Neural cell (in vitro differentiated cells): ENCODE measurements around the gene CMC1. TPM values are rescaled to one million over a fixed set of nuclear protein-coding genes. Genes with fewer than 3 reads are reported as not detected.
A peak's percentile ranks its signal among the peaks of the same experiment; 100 is the strongest.

ENCODE experiments used
- H2AFZ ChIP-seq: fragments of 200-600, 300-800 bp; sonication (generic), shearing (Covaris generic); 2 replicates; pipeline ENCODE4 v1.6.0; 2014; ENCODE audit warnings: low read depth, mild to moderate bottlenecking, antibody characterized with exemption, low read length, moderate library complexity
- H3F3A ChIP-seq: fragments of 200-600 bp; shearing (Covaris generic); 2 replicates; pipeline ENCODE4 v1.6.1; 2016; ENCODE audit warnings: mild to moderate bottlenecking, moderate library complexity, mixed read lengths, antibody characterized with exemption, low read length; ENCODE audit not compliant: insufficient read depth, poor library complexity, severe bottlenecking
- H3K27ac ChIP-seq: fragments of 200-600, 300-800 bp; sonication (generic), shearing (Covaris generic); 2 replicates; pipeline ENCODE4 v1.5.1; 2014; ENCODE audit warnings: mild to moderate bottlenecking, low read length, moderate library complexity
- H3K27me3 ChIP-seq: fragments of 300-800, 200-600 bp; sonication (generic), shearing (Covaris generic); 2 replicates; pipeline ENCODE4 v1.6.0; 2014; ENCODE audit warnings: mild to moderate bottlenecking, low read depth, low read length, moderate library complexity; ENCODE audit not compliant: insufficient read depth
- H3K36me3 ChIP-seq: fragments of 300-800, 200-600 bp; sonication (generic), shearing (Covaris generic); 2 replicates; pipeline ENCODE4 v1.5.1; 2014; ENCODE audit warnings: mild to moderate bottlenecking, antibody characterized with exemption, low read length, moderate library complexity; ENCODE audit not compliant: insufficient read depth
- H3K4me2 ChIP-seq: fragments of 300-800, 200-600 bp; sonication (generic), shearing (Covaris generic); 2 replicates; pipeline ENCODE4 v1.6.0; 2014; ENCODE audit warnings: mild to moderate bottlenecking, low read length
- H3K4me3 ChIP-seq: fragments of 300-800, 200-600 bp; sonication (generic), shearing (Covaris generic); 2 replicates; pipeline ENCODE4 v1.5.1; 2014; ENCODE audit warnings: mild to moderate bottlenecking, low read length, moderate library complexity
- H3K79me2 ChIP-seq: fragments of 200-600 bp; shearing (Covaris generic); replicated peaks from 2 replicates; pipeline ENCODE4 v1.6.0; 2014; ENCODE audit warnings: mild to moderate bottlenecking, low read length, moderate library complexity; ENCODE audit not compliant: insufficient read depth
- H3K9ac ChIP-seq: fragments of 300-800, 200-600 bp; sonication (generic), shearing (Covaris generic); 2 replicates; pipeline ENCODE4 v1.6.1; 2016; ENCODE audit warnings: mild to moderate bottlenecking, low read length, mixed read lengths
- H3K9me2 ChIP-seq: fragments of 200-600 bp; shearing (Covaris generic); 2 replicates; pipeline ENCODE4 v1.6.1; 2016; ENCODE audit warnings: mild to moderate bottlenecking, low read length, mixed read lengths; ENCODE audit not compliant: insufficient read depth
- H3K9me3 ChIP-seq: fragments of 200-600, 300-800 bp; sonication (generic), shearing (Covaris generic); 2 replicates; pipeline ENCODE4 v1.6.1; 2016; ENCODE audit warnings: mild to moderate bottlenecking, mixed run types, low read length, moderate library complexity, mixed read lengths
- H4K20me1 ChIP-seq: fragments of 200-600 bp; shearing (Covaris generic); 2 replicates; pipeline ENCODE4 v1.6.1; 2016; ENCODE audit warnings: mild to moderate bottlenecking, mixed run types; ENCODE audit not compliant: insufficient read depth
- EP300 ChIP-seq: fragments of 450-650 bp; conservative IDR thresholded peaks from 2 replicates; pipeline ENCODE4 v1.6.1; 2014; ENCODE audit warnings: antibody characterized with exemption, mild to moderate bottlenecking, moderate library complexity; ENCODE audit not compliant: poor library complexity, severe bottlenecking
- EZH2 ChIP-seq: fragments of 200-600, 300-800 bp; shearing (Covaris generic), sonication (generic); IDR thresholded peaks from 2 replicates; pipeline ENCODE4 v1.6.1; 2014; ENCODE audit warnings: antibody characterized with exemption, low read length, borderline replicate concordance, mild to moderate bottlenecking; ENCODE audit not compliant: insufficient read depth, poor library complexity, severe bottlenecking
- MXI1 ChIP-seq: fragments of 450-650 bp; conservative IDR thresholded peaks from 2 replicates; pipeline ENCODE4 v1.6.1; 2014; ENCODE audit warnings: antibody characterized with exemption, mild to moderate bottlenecking; ENCODE audit not compliant: poor library complexity, severe bottlenecking
- POLR2AphosphoS5 ChIP-seq: IDR thresholded peaks from 2 replicates; pipeline ENCODE4 v1.6.1; 2012
- RAD21 ChIP-seq: fragments of 450-650 bp; conservative IDR thresholded peaks from 2 replicates; pipeline ENCODE4 v1.6.1; 2014; ENCODE audit warnings: antibody characterized with exemption, mild to moderate bottlenecking, moderate library complexity
- SMC3 ChIP-seq: fragments of 450-650 bp; conservative IDR thresholded peaks from 2 replicates; pipeline ENCODE4 v1.6.1; 2014; ENCODE audit warnings: antibody characterized with exemption, mild to moderate bottlenecking, moderate library complexity; ENCODE audit not compliant: poor library complexity
- TAF1 ChIP-seq: IDR thresholded peaks from 2 replicates; pipeline ENCODE4 v1.6.1; 2012; ENCODE audit warnings: low read depth
- polyA plus RNA-seq: library from polyadenylated mRNA; depleted of rRNA; stranded (reverse); fragments of >200 nt; gene quantifications from 2 replicates; pipeline ENCODE4 v1.2.3, GENCODE V29; 2014
- TF ChIP-seq, protein P1 (sequence below): IDR thresholded peaks from 2 replicates; pipeline ENCODE4 v1.6.1; 2012; ENCODE audit warnings: borderline replicate concordance
- TF ChIP-seq, protein P2 (sequence below): fragments of 450-650 bp; IDR thresholded peaks from 2 replicates; pipeline ENCODE4 v1.5.1; 2014; ENCODE audit warnings: antibody characterized with exemption, mild to moderate bottlenecking, moderate library complexity; ENCODE audit not compliant: poor library complexity, severe bottlenecking

Gene CMC1
- polyA plus RNA-seq, 1 donor from 2014 or later = 8.7 TPM

DNA sequence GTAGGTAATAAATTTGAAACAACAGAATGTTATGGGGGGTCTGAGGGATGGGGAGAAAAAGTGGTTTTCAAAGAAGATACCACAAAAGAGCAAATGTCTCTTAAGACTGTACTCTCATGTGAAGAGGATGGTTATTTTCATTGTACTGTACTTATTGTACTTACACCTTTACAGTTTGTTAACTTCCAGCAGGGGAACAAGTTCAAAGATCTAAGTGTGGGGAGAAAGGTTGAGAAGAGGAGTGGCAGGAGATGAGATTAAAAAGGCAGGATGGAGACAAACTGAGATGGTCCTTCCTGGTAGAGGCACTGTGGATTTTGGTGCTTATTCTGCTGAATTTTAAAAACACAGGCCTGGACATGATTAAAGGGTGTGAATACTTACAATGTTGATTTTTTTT is 101.7 kb downstream of the CMC1 start:
- Histone ChIP-seq H3F3A (no peaks in the 10 kb centered on the region), H3K27ac (no peak overlapping the region), H3K9ac (no peak overlapping the region), H3K9me3 (no peaks in the 10 kb centered on the region), H2AFZ (no peak overlapping the region), H4K20me1 (no peaks in the 10 kb centered on the region), H3K9me2 (no peaks in the 10 kb centered on the region), H3K4me2 (no peak overlapping the region), H3K27me3 (no peaks in the 10 kb centered on the region), H3K4me3 (no peak overlapping the region), H3K36me3 (no peaks in the 10 kb centered on the region), H3K79me2 (peaks cover 41% of the 10 kb centered on the region)
- TF ChIP-seq EP300 (no peak), RAD21 (no peak), SMC3 (no peak), POLR2AphosphoS5 (no peak), TAF1 (no peak), EZH2 (no peak), MXI1 (no peak)
- TF ChIP-seq, protein P1, sequence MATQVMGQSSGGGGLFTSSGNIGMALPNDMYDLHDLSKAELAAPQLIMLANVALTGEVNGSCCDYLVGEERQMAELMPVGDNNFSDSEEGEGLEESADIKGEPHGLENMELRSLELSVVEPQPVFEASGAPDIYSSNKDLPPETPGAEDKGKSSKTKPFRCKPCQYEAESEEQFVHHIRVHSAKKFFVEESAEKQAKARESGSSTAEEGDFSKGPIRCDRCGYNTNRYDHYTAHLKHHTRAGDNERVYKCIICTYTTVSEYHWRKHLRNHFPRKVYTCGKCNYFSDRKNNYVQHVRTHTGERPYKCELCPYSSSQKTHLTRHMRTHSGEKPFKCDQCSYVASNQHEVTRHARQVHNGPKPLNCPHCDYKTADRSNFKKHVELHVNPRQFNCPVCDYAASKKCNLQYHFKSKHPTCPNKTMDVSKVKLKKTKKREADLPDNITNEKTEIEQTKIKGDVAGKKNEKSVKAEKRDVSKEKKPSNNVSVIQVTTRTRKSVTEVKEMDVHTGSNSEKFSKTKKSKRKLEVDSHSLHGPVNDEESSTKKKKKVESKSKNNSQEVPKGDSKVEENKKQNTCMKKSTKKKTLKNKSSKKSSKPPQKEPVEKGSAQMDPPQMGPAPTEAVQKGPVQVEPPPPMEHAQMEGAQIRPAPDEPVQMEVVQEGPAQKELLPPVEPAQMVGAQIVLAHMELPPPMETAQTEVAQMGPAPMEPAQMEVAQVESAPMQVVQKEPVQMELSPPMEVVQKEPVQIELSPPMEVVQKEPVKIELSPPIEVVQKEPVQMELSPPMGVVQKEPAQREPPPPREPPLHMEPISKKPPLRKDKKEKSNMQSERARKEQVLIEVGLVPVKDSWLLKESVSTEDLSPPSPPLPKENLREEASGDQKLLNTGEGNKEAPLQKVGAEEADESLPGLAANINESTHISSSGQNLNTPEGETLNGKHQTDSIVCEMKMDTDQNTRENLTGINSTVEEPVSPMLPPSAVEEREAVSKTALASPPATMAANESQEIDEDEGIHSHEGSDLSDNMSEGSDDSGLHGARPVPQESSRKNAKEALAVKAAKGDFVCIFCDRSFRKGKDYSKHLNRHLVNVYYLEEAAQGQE = no peak
- TF ChIP-seq, protein P2, sequence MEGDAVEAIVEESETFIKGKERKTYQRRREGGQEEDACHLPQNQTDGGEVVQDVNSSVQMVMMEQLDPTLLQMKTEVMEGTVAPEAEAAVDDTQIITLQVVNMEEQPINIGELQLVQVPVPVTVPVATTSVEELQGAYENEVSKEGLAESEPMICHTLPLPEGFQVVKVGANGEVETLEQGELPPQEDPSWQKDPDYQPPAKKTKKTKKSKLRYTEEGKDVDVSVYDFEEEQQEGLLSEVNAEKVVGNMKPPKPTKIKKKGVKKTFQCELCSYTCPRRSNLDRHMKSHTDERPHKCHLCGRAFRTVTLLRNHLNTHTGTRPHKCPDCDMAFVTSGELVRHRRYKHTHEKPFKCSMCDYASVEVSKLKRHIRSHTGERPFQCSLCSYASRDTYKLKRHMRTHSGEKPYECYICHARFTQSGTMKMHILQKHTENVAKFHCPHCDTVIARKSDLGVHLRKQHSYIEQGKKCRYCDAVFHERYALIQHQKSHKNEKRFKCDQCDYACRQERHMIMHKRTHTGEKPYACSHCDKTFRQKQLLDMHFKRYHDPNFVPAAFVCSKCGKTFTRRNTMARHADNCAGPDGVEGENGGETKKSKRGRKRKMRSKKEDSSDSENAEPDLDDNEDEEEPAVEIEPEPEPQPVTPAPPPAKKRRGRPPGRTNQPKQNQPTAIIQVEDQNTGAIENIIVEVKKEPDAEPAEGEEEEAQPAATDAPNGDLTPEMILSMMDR = no peak

DNA sequence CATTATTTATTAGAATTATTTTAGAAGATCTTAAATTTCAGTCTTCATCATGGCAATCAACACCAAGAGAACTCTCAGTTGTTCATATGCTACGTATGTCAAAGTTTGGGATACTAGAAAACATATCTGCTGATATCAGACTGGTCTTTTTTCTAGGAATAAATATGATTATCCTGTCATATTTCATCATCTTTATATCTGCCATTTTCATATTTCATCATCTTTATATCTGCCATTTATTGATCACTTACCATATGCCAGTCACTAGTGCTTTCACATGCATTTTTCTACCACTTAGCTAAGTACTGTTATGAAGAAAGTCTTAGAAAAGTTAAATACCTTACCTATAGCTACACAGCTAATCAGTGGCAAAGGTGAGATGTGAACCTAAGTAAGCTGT is 104.3 kb downstream of the CMC1 start:
- peaks cover 45% of the 10 kb centered on the region for H3K79me2 ChIP-seq
- H3K36me3 ChIP-seq = no peaks in the 10 kb centered on the region
- no peak overlapping the region for H3K9ac ChIP-seq
- no peak overlapping the region for H3K4me2 ChIP-seq
- H3F3A ChIP-seq = no peaks in the 10 kb centered on the region
- TF ChIP-seq, protein P2 = no peak
- TF ChIP-seq RAD21 (no peak), EZH2 (no peak), POLR2AphosphoS5 (no peak), MXI1 (no peak), SMC3 (no peak), EP300 (no peak), TAF1 (no peak)
- TF ChIP-seq, protein P1 = no peak
- H3K27ac ChIP-seq = no peak overlapping the region
- no peaks in the 10 kb centered on the region for H3K27me3 ChIP-seq
- no peaks in the 10 kb centered on the region for H3K9me3 ChIP-seq
- H2AFZ ChIP-seq = no peak overlapping the region
- peak overlapping the region; percentile 87 for H3K4me3 ChIP-seq
- H3K9me2 ChIP-seq = no peaks in the 10 kb centered on the region
- no peaks in the 10 kb centered on the region for H4K20me1 ChIP-seq
